GM12874 (cell line): ENCODE measurements around the gene ATXN3L.

Source experiments
- TF ChIP-seq, protein P1 (sequence below): IDR thresholded peaks from 2 replicates; pipeline ENCODE4 v1.5.1; 2011; ENCODE audit warnings: low read depth, mild to moderate bottlenecking, control low read depth, low read length, moderate library complexity; ENCODE audit not compliant: insufficient read depth

ATXN3L gene

DNA sequence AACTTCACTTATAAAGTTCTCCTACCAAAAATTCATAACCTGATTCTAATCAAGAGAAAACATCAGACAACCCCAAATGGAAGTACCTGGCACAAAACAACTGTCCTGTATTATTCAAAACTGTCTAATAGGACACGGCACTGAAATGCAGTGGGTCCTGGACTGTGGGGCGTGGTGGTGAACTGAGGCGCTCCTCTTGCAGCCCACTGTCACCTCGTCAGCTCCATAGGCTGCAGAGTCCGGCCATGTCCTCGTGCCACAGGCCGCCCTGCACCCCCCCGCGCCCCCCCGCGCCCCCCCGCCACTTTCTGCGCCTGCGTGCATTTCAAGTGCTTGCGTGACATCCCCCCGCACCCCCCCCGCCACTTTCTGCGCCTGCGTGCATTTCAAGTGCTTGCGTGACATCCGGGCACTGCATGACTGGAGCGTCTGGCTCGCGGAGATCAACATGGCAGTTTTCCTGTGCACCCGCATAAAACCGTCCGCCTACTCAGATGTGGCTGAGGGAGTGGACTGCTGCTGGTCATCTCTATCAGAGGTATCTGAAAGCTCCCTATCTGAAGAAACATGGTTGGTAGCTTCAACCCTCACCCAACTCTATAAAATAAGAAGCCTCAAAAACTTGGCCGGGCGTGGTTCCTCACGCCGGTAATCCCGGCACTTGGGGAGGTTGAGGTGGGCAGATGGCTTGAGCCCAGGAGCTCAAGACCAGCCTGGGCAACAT lies 28.8 kb downstream of the ATXN3L start:
- TF ChIP-seq, protein P1, sequence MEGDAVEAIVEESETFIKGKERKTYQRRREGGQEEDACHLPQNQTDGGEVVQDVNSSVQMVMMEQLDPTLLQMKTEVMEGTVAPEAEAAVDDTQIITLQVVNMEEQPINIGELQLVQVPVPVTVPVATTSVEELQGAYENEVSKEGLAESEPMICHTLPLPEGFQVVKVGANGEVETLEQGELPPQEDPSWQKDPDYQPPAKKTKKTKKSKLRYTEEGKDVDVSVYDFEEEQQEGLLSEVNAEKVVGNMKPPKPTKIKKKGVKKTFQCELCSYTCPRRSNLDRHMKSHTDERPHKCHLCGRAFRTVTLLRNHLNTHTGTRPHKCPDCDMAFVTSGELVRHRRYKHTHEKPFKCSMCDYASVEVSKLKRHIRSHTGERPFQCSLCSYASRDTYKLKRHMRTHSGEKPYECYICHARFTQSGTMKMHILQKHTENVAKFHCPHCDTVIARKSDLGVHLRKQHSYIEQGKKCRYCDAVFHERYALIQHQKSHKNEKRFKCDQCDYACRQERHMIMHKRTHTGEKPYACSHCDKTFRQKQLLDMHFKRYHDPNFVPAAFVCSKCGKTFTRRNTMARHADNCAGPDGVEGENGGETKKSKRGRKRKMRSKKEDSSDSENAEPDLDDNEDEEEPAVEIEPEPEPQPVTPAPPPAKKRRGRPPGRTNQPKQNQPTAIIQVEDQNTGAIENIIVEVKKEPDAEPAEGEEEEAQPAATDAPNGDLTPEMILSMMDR, result no peak

GRCh38 chrX:13288671-13289070 lies 31.2 kb downstream of the ATXN3L start:
- TF ChIP-seq, protein P1, result no peak

DNA sequence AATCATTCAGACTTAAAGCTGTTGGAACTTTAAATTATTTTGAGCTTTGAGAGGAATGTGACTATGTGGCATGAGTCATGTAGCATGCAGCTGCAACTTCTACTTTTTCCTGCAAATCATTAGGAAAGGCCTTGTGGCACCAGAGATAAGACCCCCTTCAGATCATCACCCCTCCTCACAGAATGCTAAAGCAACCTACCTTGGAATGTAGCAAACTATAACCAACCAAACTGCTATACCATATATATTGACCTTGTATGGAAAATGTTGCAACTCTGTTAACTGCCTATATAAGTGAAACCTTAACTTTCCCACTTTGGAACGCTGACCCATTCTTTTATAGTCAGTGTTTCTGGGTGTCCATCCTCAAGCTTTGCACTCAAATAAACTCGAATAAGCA lies 32.0 kb downstream of the ATXN3L start:
- TF ChIP-seq, protein P1, result no peak

DNA sequence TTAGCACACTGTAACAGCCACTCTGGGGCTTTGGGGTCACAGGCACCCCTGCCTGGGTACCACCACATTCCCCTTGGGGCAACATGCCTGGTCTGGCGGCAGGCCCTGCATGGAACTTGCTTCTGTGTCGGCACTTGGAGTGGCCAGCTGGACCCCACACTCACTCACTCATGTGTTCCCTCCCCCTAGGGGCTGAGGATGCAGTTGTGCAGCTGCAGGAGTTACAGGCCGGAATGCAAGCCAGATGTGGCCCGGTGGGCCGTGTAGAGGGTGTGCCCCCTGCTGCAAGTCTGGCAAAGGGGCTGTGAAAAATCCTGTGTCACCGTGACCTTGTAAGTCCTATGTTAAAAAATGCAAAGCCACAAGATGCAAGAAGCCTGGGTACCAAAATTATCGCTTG lies 34.2 kb downstream of the ATXN3L start:
- TF ChIP-seq, protein P1, result no peak

DNA sequence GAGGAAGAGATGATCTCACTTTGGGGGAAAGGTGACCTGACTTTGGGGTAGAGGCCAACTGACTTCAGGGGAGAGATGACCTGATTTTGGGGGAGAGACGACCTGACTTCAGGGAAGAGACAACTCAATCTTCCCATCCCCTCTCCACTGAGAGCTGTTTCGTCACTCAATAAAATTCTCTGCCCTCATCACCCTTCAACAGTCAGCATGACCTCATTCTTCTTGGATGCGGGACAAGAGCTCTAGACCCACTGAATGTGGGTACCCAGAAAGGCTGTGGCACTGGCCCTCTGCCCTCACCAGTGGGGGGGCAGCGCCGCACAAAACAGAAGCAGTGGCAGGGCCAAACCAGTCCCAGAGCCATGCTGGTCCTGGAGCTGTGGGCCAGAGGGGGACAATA lies 34.6 kb downstream of the ATXN3L start:
- TF ChIP-seq, protein P1, result no peak

- TF ChIP-seq, protein P1, result no peak
Measured at GRCh38 chrX:13284570-13284969, 35.3 kb downstream of the ATXN3L start.

GRCh38 chrX:13283950-13284546 lies 35.8 kb downstream of the ATXN3L start:
- TF ChIP-seq, protein P1, result no peak
